Heart left ventricle (tissue), 13 donors: ENCODE measurements around the gene TNFAIP6.

Experiments used
- POLR2A ChIP-seq, 2 donors: fragments of 450-650 bp; IDR thresholded peaks; one replicate each; pipeline ENCODE4 v1.6.1; 2017; ENCODE audit warnings: antibody characterized with exemption in 2 of 2, mild to moderate bottlenecking in 2 of 2, moderate library complexity in 2 of 2
- TF ChIP-seq, protein P1 (sequence below), 12 donors: fragments of 200-600 bp; sonication (generic) in 4 of 12; IDR thresholded peaks; one replicate each; pipeline versions ENCODE4 v1.5.0 to v1.8.0; 2018 to 2022; ENCODE audit warnings: antibody characterized with exemption in 12 of 12, mild to moderate bottlenecking in 5 of 12
- donor health status: ischemic (EF 13 %, LVEDD 7.1; RV severe dilation, severe dysfunction).
- donor health status: DM: no; HTN: yes; CAD: no.
- donor health status: DM: no; HTN: no; CAD: no.
- donor health status: ischemic (EF 25% LVEDD 6.9; RV normal size, moderate dysfunction).
- donor health status: ischemic (EF 25% LVEDD 5.7; RV mildly dilated, moderate dysfunction).
- donor health status: ischemic (EF 35%, LVEDD 5.7; RV mildly dilated, moderate dysfunction).
- donor health status: nonischemic (EF 11% LVEDD 7.7; RV severe dilation, severe dysfunction).
- donor health status: DM: yes; HTN: yes; CAD: no.
- donor health status: PGD.
- donor health status: ischemic (EF 29% LVEDD 5.4; RV normal size, mild dysfunction).
- donor health status: nonischemic (EF 23%, LVEDD 6.1; RV moderate dilation, normal function).

DNA sequence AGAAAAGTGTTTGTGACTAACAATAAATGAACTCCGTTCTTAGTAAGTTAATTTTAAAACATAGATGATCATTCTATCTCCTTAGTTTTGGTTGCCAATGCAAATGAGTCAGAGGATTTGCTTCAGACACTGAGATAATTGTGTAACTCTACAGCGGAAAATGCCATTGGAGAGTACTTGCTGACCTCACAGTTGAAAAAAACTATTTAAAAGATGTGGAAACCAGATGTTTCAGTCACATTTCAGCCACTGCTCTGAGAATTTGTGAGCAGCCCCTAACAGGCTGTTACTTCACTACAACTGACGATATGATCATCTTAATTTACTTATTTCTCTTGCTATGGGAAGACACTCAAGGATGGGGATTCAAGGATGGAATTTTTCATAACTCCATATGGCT lies at the start of gene TNFAIP6:
- TF ChIP-seq, protein P1, sequence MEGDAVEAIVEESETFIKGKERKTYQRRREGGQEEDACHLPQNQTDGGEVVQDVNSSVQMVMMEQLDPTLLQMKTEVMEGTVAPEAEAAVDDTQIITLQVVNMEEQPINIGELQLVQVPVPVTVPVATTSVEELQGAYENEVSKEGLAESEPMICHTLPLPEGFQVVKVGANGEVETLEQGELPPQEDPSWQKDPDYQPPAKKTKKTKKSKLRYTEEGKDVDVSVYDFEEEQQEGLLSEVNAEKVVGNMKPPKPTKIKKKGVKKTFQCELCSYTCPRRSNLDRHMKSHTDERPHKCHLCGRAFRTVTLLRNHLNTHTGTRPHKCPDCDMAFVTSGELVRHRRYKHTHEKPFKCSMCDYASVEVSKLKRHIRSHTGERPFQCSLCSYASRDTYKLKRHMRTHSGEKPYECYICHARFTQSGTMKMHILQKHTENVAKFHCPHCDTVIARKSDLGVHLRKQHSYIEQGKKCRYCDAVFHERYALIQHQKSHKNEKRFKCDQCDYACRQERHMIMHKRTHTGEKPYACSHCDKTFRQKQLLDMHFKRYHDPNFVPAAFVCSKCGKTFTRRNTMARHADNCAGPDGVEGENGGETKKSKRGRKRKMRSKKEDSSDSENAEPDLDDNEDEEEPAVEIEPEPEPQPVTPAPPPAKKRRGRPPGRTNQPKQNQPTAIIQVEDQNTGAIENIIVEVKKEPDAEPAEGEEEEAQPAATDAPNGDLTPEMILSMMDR (IDR thresholded peaks at IDR 0.05) = no peak
- TF ChIP-seq POLR2A (IDR thresholded peaks at IDR 0.05) = peak in 1 of 2 donors; percentile 65
